Neural cell (in vitro differentiated cells): ENCODE results near the gene RS1. TPM values are rescaled to one million over a fixed set of nuclear protein-coding genes. Genes with fewer than 3 reads are reported as not detected.

ENCODE experiments used
- H2AFZ ChIP-seq: fragments of 200-600, 300-800 bp; sonication (generic), shearing (Covaris generic); 2 replicates; pipeline ENCODE4 v1.6.0; 2014; ENCODE audit warnings: low read depth, mild to moderate bottlenecking, antibody characterized with exemption, low read length, moderate library complexity
- H3F3A ChIP-seq: fragments of 200-600 bp; shearing (Covaris generic); 2 replicates; pipeline ENCODE4 v1.6.1; 2016; ENCODE audit warnings: mild to moderate bottlenecking, moderate library complexity, mixed read lengths, antibody characterized with exemption, low read length; ENCODE audit not compliant: insufficient read depth, poor library complexity, severe bottlenecking
- H3K27ac ChIP-seq: fragments of 200-600, 300-800 bp; sonication (generic), shearing (Covaris generic); 2 replicates; pipeline ENCODE4 v1.5.1; 2014; ENCODE audit warnings: mild to moderate bottlenecking, low read length, moderate library complexity
- H3K27me3 ChIP-seq: fragments of 300-800, 200-600 bp; sonication (generic), shearing (Covaris generic); 2 replicates; pipeline ENCODE4 v1.6.0; 2014; ENCODE audit warnings: mild to moderate bottlenecking, low read depth, low read length, moderate library complexity; ENCODE audit not compliant: insufficient read depth
- H3K36me3 ChIP-seq: fragments of 300-800, 200-600 bp; sonication (generic), shearing (Covaris generic); 2 replicates; pipeline ENCODE4 v1.5.1; 2014; ENCODE audit warnings: mild to moderate bottlenecking, antibody characterized with exemption, low read length, moderate library complexity; ENCODE audit not compliant: insufficient read depth
- H3K4me2 ChIP-seq: fragments of 300-800, 200-600 bp; sonication (generic), shearing (Covaris generic); 2 replicates; pipeline ENCODE4 v1.6.0; 2014; ENCODE audit warnings: mild to moderate bottlenecking, low read length
- H3K4me3 ChIP-seq: fragments of 300-800, 200-600 bp; sonication (generic), shearing (Covaris generic); 2 replicates; pipeline ENCODE4 v1.5.1; 2014; ENCODE audit warnings: mild to moderate bottlenecking, low read length, moderate library complexity
- H3K79me2 ChIP-seq: fragments of 200-600 bp; shearing (Covaris generic); replicated peaks from 2 replicates; pipeline ENCODE4 v1.6.0; 2014; ENCODE audit warnings: mild to moderate bottlenecking, low read length, moderate library complexity; ENCODE audit not compliant: insufficient read depth
- H3K9ac ChIP-seq: fragments of 300-800, 200-600 bp; sonication (generic), shearing (Covaris generic); 2 replicates; pipeline ENCODE4 v1.6.1; 2016; ENCODE audit warnings: mild to moderate bottlenecking, low read length, mixed read lengths
- H3K9me2 ChIP-seq: fragments of 200-600 bp; shearing (Covaris generic); 2 replicates; pipeline ENCODE4 v1.6.1; 2016; ENCODE audit warnings: mild to moderate bottlenecking, low read length, mixed read lengths; ENCODE audit not compliant: insufficient read depth
- H3K9me3 ChIP-seq: fragments of 200-600, 300-800 bp; sonication (generic), shearing (Covaris generic); 2 replicates; pipeline ENCODE4 v1.6.1; 2016; ENCODE audit warnings: mild to moderate bottlenecking, mixed run types, low read length, moderate library complexity, mixed read lengths
- H4K20me1 ChIP-seq: fragments of 200-600 bp; shearing (Covaris generic); 2 replicates; pipeline ENCODE4 v1.6.1; 2016; ENCODE audit warnings: mild to moderate bottlenecking, mixed run types; ENCODE audit not compliant: insufficient read depth
- EP300 ChIP-seq: fragments of 450-650 bp; conservative IDR thresholded peaks from 2 replicates; pipeline ENCODE4 v1.6.1; 2014; ENCODE audit warnings: antibody characterized with exemption, mild to moderate bottlenecking, moderate library complexity; ENCODE audit not compliant: poor library complexity, severe bottlenecking
- EZH2 ChIP-seq: fragments of 200-600, 300-800 bp; shearing (Covaris generic), sonication (generic); IDR thresholded peaks from 2 replicates; pipeline ENCODE4 v1.6.1; 2014; ENCODE audit warnings: antibody characterized with exemption, low read length, borderline replicate concordance, mild to moderate bottlenecking; ENCODE audit not compliant: insufficient read depth, poor library complexity, severe bottlenecking
- MXI1 ChIP-seq: fragments of 450-650 bp; conservative IDR thresholded peaks from 2 replicates; pipeline ENCODE4 v1.6.1; 2014; ENCODE audit warnings: antibody characterized with exemption, mild to moderate bottlenecking; ENCODE audit not compliant: poor library complexity, severe bottlenecking
- POLR2AphosphoS5 ChIP-seq: IDR thresholded peaks from 2 replicates; pipeline ENCODE4 v1.6.1; 2012
- RAD21 ChIP-seq: fragments of 450-650 bp; conservative IDR thresholded peaks from 2 replicates; pipeline ENCODE4 v1.6.1; 2014; ENCODE audit warnings: antibody characterized with exemption, mild to moderate bottlenecking, moderate library complexity
- SMC3 ChIP-seq: fragments of 450-650 bp; conservative IDR thresholded peaks from 2 replicates; pipeline ENCODE4 v1.6.1; 2014; ENCODE audit warnings: antibody characterized with exemption, mild to moderate bottlenecking, moderate library complexity; ENCODE audit not compliant: poor library complexity
- TAF1 ChIP-seq: IDR thresholded peaks from 2 replicates; pipeline ENCODE4 v1.6.1; 2012; ENCODE audit warnings: low read depth
- polyA plus RNA-seq: library from polyadenylated mRNA; depleted of rRNA; stranded (reverse); fragments of >200 nt; gene quantifications from 2 replicates; pipeline ENCODE4 v1.2.3, GENCODE V29; 2014
- TF ChIP-seq, protein P1 (sequence below): fragments of 450-650 bp; IDR thresholded peaks from 2 replicates; pipeline ENCODE4 v1.5.1; 2014; ENCODE audit warnings: antibody characterized with exemption, mild to moderate bottlenecking, moderate library complexity; ENCODE audit not compliant: poor library complexity, severe bottlenecking
- TF ChIP-seq, protein P2 (sequence below): IDR thresholded peaks from 2 replicates; pipeline ENCODE4 v1.6.1; 2012; ENCODE audit warnings: borderline replicate concordance

RS1 gene
- polyA plus RNA-seq, 1 donor from 2014 or later, result not detected

GRCh38 chrX:18616688-18617406, 55.1 kb downstream of the RS1 start:
- Histone ChIP-seq H3K4me2 (no peak overlapping the region), H3F3A (no peaks in the 10 kb centered on the region), H3K9me3 (no peaks in the 10 kb centered on the region), H3K27ac (no peak overlapping the region), H3K9ac (no peak overlapping the region), H2AFZ (no peak overlapping the region), H3K79me2 (no peaks in the 10 kb centered on the region), H3K36me3 (no peaks in the 10 kb centered on the region), H3K4me3 (no peak overlapping the region), H4K20me1 (no peaks in the 10 kb centered on the region), H3K27me3 (no peaks in the 10 kb centered on the region), H3K9me2 (no peaks in the 10 kb centered on the region)
- TF ChIP-seq SMC3, result no peak
- TF ChIP-seq POLR2AphosphoS5, result no peak
- TF ChIP-seq, protein P1, sequence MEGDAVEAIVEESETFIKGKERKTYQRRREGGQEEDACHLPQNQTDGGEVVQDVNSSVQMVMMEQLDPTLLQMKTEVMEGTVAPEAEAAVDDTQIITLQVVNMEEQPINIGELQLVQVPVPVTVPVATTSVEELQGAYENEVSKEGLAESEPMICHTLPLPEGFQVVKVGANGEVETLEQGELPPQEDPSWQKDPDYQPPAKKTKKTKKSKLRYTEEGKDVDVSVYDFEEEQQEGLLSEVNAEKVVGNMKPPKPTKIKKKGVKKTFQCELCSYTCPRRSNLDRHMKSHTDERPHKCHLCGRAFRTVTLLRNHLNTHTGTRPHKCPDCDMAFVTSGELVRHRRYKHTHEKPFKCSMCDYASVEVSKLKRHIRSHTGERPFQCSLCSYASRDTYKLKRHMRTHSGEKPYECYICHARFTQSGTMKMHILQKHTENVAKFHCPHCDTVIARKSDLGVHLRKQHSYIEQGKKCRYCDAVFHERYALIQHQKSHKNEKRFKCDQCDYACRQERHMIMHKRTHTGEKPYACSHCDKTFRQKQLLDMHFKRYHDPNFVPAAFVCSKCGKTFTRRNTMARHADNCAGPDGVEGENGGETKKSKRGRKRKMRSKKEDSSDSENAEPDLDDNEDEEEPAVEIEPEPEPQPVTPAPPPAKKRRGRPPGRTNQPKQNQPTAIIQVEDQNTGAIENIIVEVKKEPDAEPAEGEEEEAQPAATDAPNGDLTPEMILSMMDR, result no peak
- no peak for TF ChIP-seq MXI1
- no peak for TF ChIP-seq TAF1
- TF ChIP-seq RAD21, result no peak
- no peak for TF ChIP-seq EZH2
- TF ChIP-seq EP300, result no peak
- TF ChIP-seq, protein P2, sequence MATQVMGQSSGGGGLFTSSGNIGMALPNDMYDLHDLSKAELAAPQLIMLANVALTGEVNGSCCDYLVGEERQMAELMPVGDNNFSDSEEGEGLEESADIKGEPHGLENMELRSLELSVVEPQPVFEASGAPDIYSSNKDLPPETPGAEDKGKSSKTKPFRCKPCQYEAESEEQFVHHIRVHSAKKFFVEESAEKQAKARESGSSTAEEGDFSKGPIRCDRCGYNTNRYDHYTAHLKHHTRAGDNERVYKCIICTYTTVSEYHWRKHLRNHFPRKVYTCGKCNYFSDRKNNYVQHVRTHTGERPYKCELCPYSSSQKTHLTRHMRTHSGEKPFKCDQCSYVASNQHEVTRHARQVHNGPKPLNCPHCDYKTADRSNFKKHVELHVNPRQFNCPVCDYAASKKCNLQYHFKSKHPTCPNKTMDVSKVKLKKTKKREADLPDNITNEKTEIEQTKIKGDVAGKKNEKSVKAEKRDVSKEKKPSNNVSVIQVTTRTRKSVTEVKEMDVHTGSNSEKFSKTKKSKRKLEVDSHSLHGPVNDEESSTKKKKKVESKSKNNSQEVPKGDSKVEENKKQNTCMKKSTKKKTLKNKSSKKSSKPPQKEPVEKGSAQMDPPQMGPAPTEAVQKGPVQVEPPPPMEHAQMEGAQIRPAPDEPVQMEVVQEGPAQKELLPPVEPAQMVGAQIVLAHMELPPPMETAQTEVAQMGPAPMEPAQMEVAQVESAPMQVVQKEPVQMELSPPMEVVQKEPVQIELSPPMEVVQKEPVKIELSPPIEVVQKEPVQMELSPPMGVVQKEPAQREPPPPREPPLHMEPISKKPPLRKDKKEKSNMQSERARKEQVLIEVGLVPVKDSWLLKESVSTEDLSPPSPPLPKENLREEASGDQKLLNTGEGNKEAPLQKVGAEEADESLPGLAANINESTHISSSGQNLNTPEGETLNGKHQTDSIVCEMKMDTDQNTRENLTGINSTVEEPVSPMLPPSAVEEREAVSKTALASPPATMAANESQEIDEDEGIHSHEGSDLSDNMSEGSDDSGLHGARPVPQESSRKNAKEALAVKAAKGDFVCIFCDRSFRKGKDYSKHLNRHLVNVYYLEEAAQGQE, result no peak

GRCh38 chrX:18613930-18614639, 57.8 kb downstream of the RS1 start:
- Histone ChIP-seq H3K9me2 (no peaks in the 10 kb centered on the region), H3K9me3 (no peaks in the 10 kb centered on the region), H3K4me3 (no peak overlapping the region), H3K4me2 (no peak overlapping the region), H4K20me1 (no peaks in the 10 kb centered on the region), H3K36me3 (no peaks in the 10 kb centered on the region), H3K27me3 (no peaks in the 10 kb centered on the region), H3K79me2 (no peaks in the 10 kb centered on the region), H3F3A (no peaks in the 10 kb centered on the region), H3K27ac (no peak overlapping the region), H3K9ac (no peak overlapping the region), H2AFZ (no peak overlapping the region)
- TF ChIP-seq SMC3 (no peak), MXI1 (no peak), EZH2 (no peak), RAD21 (no peak), POLR2AphosphoS5 (no peak)
- TF ChIP-seq, protein P1, result no peak
- TF ChIP-seq, protein P2, result no peak
